H1 (cell line): Measurements from ENCODE around the gene S100A14. TPM values are rescaled to one million over a fixed set of nuclear protein-coding genes. Genes with fewer than 3 reads are reported as not detected.

ENCODE experiments used
- CTCF ChIA-PET: fragments of 300-600 bp; sonication (Branson Sonifier 250); formaldehyde crosslinking; loops from one replicate; lab custom pipeline; 2021; ENCODE audit not compliant: partially characterized antibody; lab: Charles Lee
- POLR2A ChIA-PET: fragments of 300-600 bp; sonication (Branson Sonifier 250); formaldehyde crosslinking; loops from one replicate; lab custom pipeline; 2021; ENCODE audit warnings: inconsistent platforms; ENCODE audit not compliant: partially characterized antibody; lab: Charles Lee
- DNase-seq, 2 experiments: peaks; one replicate each; pipeline versions ENCODE4 v3.0.0 to v3.0.0-alpha.2; 2010 to 2022; ENCODE audit warnings: low spot score in 2 of 2, low read depth in 1 of 2, mixed read lengths in 1 of 2
- FAIRE-seq: peaks from 2 replicates; lab custom pipeline; 2011; peaks lifted over from hg19 to GRCh38; lab: Jason Lieb, UNC
- H2AFZ ChIP-seq: 2 replicates; pipeline ENCODE4 v1.8.1; 2012; ENCODE audit warnings: low read length, inconsistent platforms
- H2AK5ac ChIP-seq: 2 replicates; pipeline ENCODE4 v1.6.1; 2013; ENCODE audit warnings: low read depth, low read length
- H2BK120ac ChIP-seq: replicated peaks from 2 replicates; pipeline ENCODE3; 2013; ENCODE audit warnings: low read depth, low read length, inconsistent platforms
- H2BK12ac ChIP-seq: 2 replicates; pipeline ENCODE4 v1.6.1; 2013; ENCODE audit warnings: low read depth, low read length
- H2BK15ac ChIP-seq: 2 replicates; pipeline ENCODE4 v1.6.1; 2013; ENCODE audit warnings: low read length
- H2BK20ac ChIP-seq: 2 replicates; pipeline ENCODE4 v1.6.1; 2013; ENCODE audit warnings: low read length
- H2BK5ac ChIP-seq: 2 replicates; pipeline ENCODE4 v1.6.1; 2013; ENCODE audit warnings: low read depth, low read length
- H3K14ac ChIP-seq: 2 replicates; pipeline ENCODE4 v1.6.1; 2013; ENCODE audit warnings: inconsistent platforms; ENCODE audit not compliant: insufficient read length
- H3K18ac ChIP-seq: 2 replicates; pipeline ENCODE4 v1.6.1; 2013; ENCODE audit warnings: low read length; ENCODE audit errors: extremely low read depth
- H3K23ac ChIP-seq: 2 replicates; pipeline ENCODE4 v1.6.1; 2013; ENCODE audit warnings: inconsistent platforms; ENCODE audit not compliant: insufficient read length
- H3K23me2 ChIP-seq: 2 replicates; pipeline ENCODE4 v1.6.1; 2013; ENCODE audit warnings: low read depth, low read length
- H3K27ac ChIP-seq: 2 replicates; pipeline ENCODE4 v1.6.1; 2011; ENCODE audit warnings: low read depth, low read length, inconsistent platforms
- H3K27me3 ChIP-seq, 4 experiments: replicated peaks in 1 of 4; 1 replicate in 1 of 4; 2 replicates in 3 of 4; pipeline versions ENCODE4 v1.6.1 to v1.8.1; 2011 to 2013; ENCODE audit warnings: low read length in 3 of 4, mild to moderate bottlenecking in 3 of 4, inconsistent platforms in 2 of 4, mixed read lengths in 2 of 4, moderate library complexity in 1 of 4; ENCODE audit not compliant: control insufficient read depth in 3 of 4, insufficient read depth in 3 of 4; ENCODE audit errors: extremely low read depth in 1 of 4
- H3K36me3 ChIP-seq, 4 experiments: 2 replicates each; pipeline versions ENCODE4 v1.6.1 to v1.8.1; 2011 to 2013; ENCODE audit warnings: mild to moderate bottlenecking in 4 of 4, low read length in 3 of 4, moderate library complexity in 2 of 4, control low read depth in 1 of 4, inconsistent platforms in 1 of 4; ENCODE audit not compliant: insufficient read depth in 4 of 4, control insufficient read depth in 2 of 4
- H3K4ac ChIP-seq: replicated peaks from 2 replicates; pipeline ENCODE3; 2013; ENCODE audit warnings: low read length, low read depth, mixed read lengths, inconsistent platforms; ENCODE audit not compliant: insufficient read length
- H3K4me1 ChIP-seq, 4 experiments: replicated peaks in 1 of 4; 1 replicate in 1 of 4; 2 replicates in 3 of 4; pipeline versions ENCODE4 v1.6.1 to v1.8.1; 2011 to 2013; ENCODE audit warnings: low read length in 3 of 4, inconsistent platforms in 2 of 4, mixed read lengths in 1 of 4; ENCODE audit not compliant: insufficient read depth in 4 of 4, control insufficient read depth in 3 of 4
- H3K4me2 ChIP-seq, 2 experiments: 2 replicates each; pipeline versions ENCODE4 v1.6.1 to v1.8.1; 2011 to 2013; ENCODE audit warnings: low read depth in 2 of 2, low read length in 2 of 2, control low read depth in 1 of 2, inconsistent platforms in 1 of 2, mild to moderate bottlenecking in 1 of 2; ENCODE audit not compliant: insufficient read depth in 1 of 2
- H3K4me3 ChIP-seq, 4 experiments: fragments of 200-600, 300-600 bp in 1 of 4; sonication (generic), shearing (Covaris generic), sonication (Bioruptor Twin) in 1 of 4; 2 replicates each; pipeline versions ENCODE4 v1.5.1 to v1.8.1; 2011 to 2016; ENCODE audit warnings: low read length in 4 of 4, low read depth in 3 of 4, control low read depth in 2 of 4, inconsistent platforms in 2 of 4, mild to moderate bottlenecking in 2 of 4, mixed read lengths in 1 of 4, moderate library complexity in 1 of 4; ENCODE audit not compliant: insufficient read depth in 2 of 4; ENCODE audit errors: extremely low read depth in 1 of 4
- H3K56ac ChIP-seq: replicated peaks from 2 replicates; pipeline ENCODE3; 2013; ENCODE audit warnings: low read depth, mild to moderate bottlenecking, mixed read lengths, low read length, inconsistent platforms; ENCODE audit not compliant: insufficient read length
- H3K79me1 ChIP-seq: 2 replicates; pipeline ENCODE4 v1.6.1; 2013; ENCODE audit warnings: low read depth, low read length, control low read depth
- H3K79me2 ChIP-seq, 2 experiments: 2 replicates each; pipeline versions ENCODE4 v1.6.1 to v1.8.1; 2012 to 2013; ENCODE audit warnings: low read length in 2 of 2, mild to moderate bottlenecking in 2 of 2, inconsistent platforms in 1 of 2; ENCODE audit not compliant: insufficient read depth in 2 of 2, control insufficient read depth in 1 of 2
- H3K9ac ChIP-seq, 4 experiments: replicated peaks in 1 of 4; 1 replicate in 1 of 4; 2 replicates in 3 of 4; pipeline versions ENCODE4 v1.6.1 to v1.8.1; 2011 to 2013; ENCODE audit warnings: low read depth in 3 of 4, low read length in 3 of 4, control low read depth in 2 of 4, mild to moderate bottlenecking in 2 of 4, moderate library complexity in 2 of 4, inconsistent platforms in 1 of 4; ENCODE audit errors: extremely low read depth in 1 of 4
- H3K9me3 ChIP-seq, 2 experiments: 2 replicates each; pipeline versions ENCODE4 v1.6.1 to v1.8.1; 2012 to 2013; ENCODE audit warnings: mild to moderate bottlenecking in 2 of 2, moderate library complexity in 2 of 2, control low read depth in 1 of 2, inconsistent platforms in 1 of 2, low read depth in 1 of 2, low read length in 1 of 2, mixed read lengths in 1 of 2; ENCODE audit not compliant: insufficient read depth in 2 of 2
- H4K20me1 ChIP-seq, 2 experiments: replicated peaks in 1 of 2; 2 replicates each; pipeline versions ENCODE3 to v1.8.1; 2011 to 2013; ENCODE audit warnings: inconsistent platforms in 2 of 2, low read length in 2 of 2, mild to moderate bottlenecking in 1 of 2; ENCODE audit not compliant: insufficient read depth in 2 of 2, control insufficient read depth in 1 of 2
- H4K5ac ChIP-seq: 2 replicates; pipeline ENCODE4 v1.6.1; 2013; ENCODE audit warnings: low read length, low read depth, mixed read lengths, inconsistent platforms; ENCODE audit not compliant: insufficient read length
- H4K8ac ChIP-seq: 2 replicates; pipeline ENCODE4 v1.8.0; 2013; ENCODE audit warnings: mild to moderate bottlenecking, moderate library complexity, low read length, inconsistent platforms; ENCODE audit not compliant: insufficient read depth; ENCODE audit errors: extremely low read depth
- H4K91ac ChIP-seq: replicated peaks from 2 replicates; pipeline ENCODE3; 2013; ENCODE audit warnings: low read length, mixed read lengths, inconsistent platforms; ENCODE audit not compliant: insufficient read length
- JUN ChIP-seq: IDR thresholded peaks from 2 replicates; pipeline ENCODE4 v1.6.1; 2011; ENCODE audit warnings: low read depth, mild to moderate bottlenecking, improper control_type of control experiment, low read length
- SIN3A ChIP-seq, 2 experiments: IDR thresholded peaks in 1 of 2; conservative IDR thresholded peaks in 1 of 2; 2 replicates each; pipeline ENCODE4 v1.6.1; 2011 to 2012; ENCODE audit warnings: low read length in 2 of 2, improper control_type of control experiment in 1 of 2, low read depth in 1 of 2, mild to moderate bottlenecking in 1 of 2
- SIRT6 ChIP-seq: IDR thresholded peaks from one replicate; pipeline ENCODE4 v1.7.1; 2012; ENCODE audit warnings: low read length, inconsistent platforms
- SP1 ChIP-seq: IDR thresholded peaks from 2 replicates; pipeline ENCODE4 v1.6.1; 2011; ENCODE audit warnings: low read depth, low read length
- WGBS, 2 experiments: shearing (Covaris generic) in 1 of 2; methylation state at CpG; one replicate each; pipeline versions ENCODE4 v1.1.6 to v1.1.7; 2013 to 2015; ENCODE audit warnings: low lambda C conversion rate in 2 of 2, mixed read lengths in 2 of 2, inconsistent platforms in 1 of 2, low coverage in 1 of 2, missing lambda C conversion rate in 1 of 2; ENCODE audit not compliant: insufficient replicate concordance in 2 of 2, insufficient coverage in 1 of 2, insufficient read length in 1 of 2; ENCODE audit errors: extremely low coverage in 1 of 2, missing lambda C conversion rate in 1 of 2; 5-methylcytosine and 5-hydroxymethylcytosine counted together
- polyA plus RNA-seq, 7 experiments: library from polyadenylated mRNA; depleted of rRNA in 3 of 7; stranded (reverse) in 5 of 7; unstranded in 2 of 7; fragments of >200 nt in 5 of 7; fragments of 200-250 nt in 2 of 7; gene quantifications; 1 replicate in 5 of 7; 2 replicates in 1 of 7; 4 replicates in 1 of 7; pipeline versions ENCODE4 v1.2.1 to v1.2.3, GENCODE V29; 2011 to 2013; ENCODE audit warnings: missing spikeins in 2 of 7, mixed read lengths in 2 of 7
- total RNA-seq: library from RNA; stranded (reverse); fragmentation: NEBNext Ultra II Directional; extraction: Animal tissue kit (Norgen Biotek cat#: 25700); gene quantifications from 2 replicates; pipeline ENCODE4 v1.2.1, GENCODE V29; 2021
- TF ChIP-seq, protein P1 (sequence below): IDR thresholded peaks from 2 replicates; pipeline ENCODE4 v1.6.1; 2012; ENCODE audit warnings: inconsistent platforms

Gene S100A14
- total and polyA plus RNA-seq, 2 of the 8 experiments (the other 6 are each of a cell fraction or from before 2014, with no cell fraction given): 1.4 to 5.3 TPM

DNA sequence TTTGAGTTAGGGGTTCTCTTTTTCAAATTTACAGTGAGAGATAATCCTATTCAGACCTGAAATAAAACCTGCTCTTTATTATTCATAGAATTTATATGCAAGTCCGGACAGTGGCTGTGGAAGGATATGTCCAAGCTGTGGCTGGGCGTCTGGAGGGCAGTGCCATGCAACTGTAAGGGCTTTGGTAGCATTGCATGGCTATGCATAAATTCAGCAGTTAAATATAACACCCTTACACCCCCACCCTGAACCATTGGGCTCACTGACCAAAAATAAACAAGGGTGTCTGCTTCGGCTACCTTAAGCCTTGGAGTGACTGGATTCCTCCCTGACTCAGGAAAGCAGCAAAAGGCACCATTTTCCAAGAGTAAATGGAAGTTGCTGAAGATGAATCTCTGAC lies 23.2 kb upstream of the S100A14 start:
- ChIA-PET POLR2A (interaction anchor here (1.1 to 16.2 kb wide), 6 partner anchors 7 to 120 kb away, joined by 3 to 343 read pairs (median 18); partner anchors contain the start of genes ILF2, S100A1, S100A13 and SNAPIN), CTCF (interaction anchor here (0.6 to 5.4 kb wide), 2 partner anchors 11 to 38 kb away, joined by 3 to 28 read pairs; partner anchors contain the start of genes S100A1 and S100A13)
- Histone ChIP-seq H2BK12ac (no peak overlapping the region), H3K27ac (no peak overlapping the region), H3K4me1 (no peaks in the 10 kb centered on the region), H4K8ac (no peak overlapping the region), H3K23ac (no peak overlapping the region), H2BK5ac (no peak overlapping the region), H3K27me3 (no peaks in the 10 kb centered on the region), H2AK5ac (no peak overlapping the region), H3K9ac (no peak overlapping the region), H3K79me1 (no peaks in the 10 kb centered on the region), H3K14ac (no peak overlapping the region), H3K56ac (no peak overlapping the region), H4K5ac (no peak overlapping the region), H4K91ac (no peak overlapping the region), H3K4me3 (no peak overlapping the region), H2BK120ac (no peak overlapping the region), H3K4me2 (no peak overlapping the region), H2BK15ac (no peak overlapping the region), H3K18ac (no peak overlapping the region), H2AFZ (no peak overlapping the region), H2BK20ac (no peak overlapping the region), H3K36me3 (peaks cover 56 to 85% (median 76%) of the 10 kb centered on the region in 4 experiments), H4K20me1 (peaks cover 4 to 6% of the 10 kb centered on the region in 2 experiments), H3K4ac (no peak overlapping the region), H3K9me3 (no peaks in the 10 kb centered on the region), H3K23me2 (no peaks in the 10 kb centered on the region), H3K79me2 (peaks cover 0 to 47% of the 10 kb centered on the region in 2 experiments; a peak in 3 of 4 replicates)
- no peak for TF ChIP-seq SIN3A (conservative IDR thresholded peaks at IDR 0.05 in 1 of 2, IDR thresholded peaks at IDR 0.05 in 1 of 2; ENCODE audit: low read depth in 1 of 2, low read length in 2 of 2)
- TF ChIP-seq, protein P1, sequence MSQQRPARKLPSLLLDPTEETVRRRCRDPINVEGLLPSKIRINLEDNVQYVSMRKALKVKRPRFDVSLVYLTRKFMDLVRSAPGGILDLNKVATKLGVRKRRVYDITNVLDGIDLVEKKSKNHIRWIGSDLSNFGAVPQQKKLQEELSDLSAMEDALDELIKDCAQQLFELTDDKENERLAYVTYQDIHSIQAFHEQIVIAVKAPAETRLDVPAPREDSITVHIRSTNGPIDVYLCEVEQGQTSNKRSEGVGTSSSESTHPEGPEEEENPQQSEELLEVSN: no peak
- no peak for TF ChIP-seq SP1
- no peak for TF ChIP-seq SIRT6
- no peak for TF ChIP-seq JUN
- no peak for FAIRE-seq
- 88% methylated on average over 3 of the region's 3 CpGs; no CpG with 5 or more reads in 1 of the 2 experiments for WGBS, 2 experiments
- no peak for DNase-seq
